OCI-LY7 (cell line): ENCODE results near the gene FAR1. TPM values are rescaled to one million over a fixed set of nuclear protein-coding genes. Genes with fewer than 3 reads are reported as not detected.

Source experiments
- BruUV-seq: library from RNA; stranded (reverse); fragments of 400-500 nt; replicated peaks from 2 replicates; lab custom pipeline; 2021; lab: Mats Ljungman, UMichigan
- CTCF ChIA-PET: fragments of 300-600 bp; sonication (Branson Sonifier 250); formaldehyde crosslinking; loops from one replicate; lab custom pipeline; 2022; ENCODE audit warnings: antibody characterized with exemption; ENCODE audit not compliant: unreplicated experiment; lab: Charles Lee
- POLR2A ChIA-PET: fragments of 300-600 bp; sonication (Branson Sonifier 250); formaldehyde crosslinking; loops from one replicate; lab custom pipeline; 2022; ENCODE audit warnings: antibody characterized with exemption; lab: Charles Lee
- DNase-seq: peaks from one replicate; pipeline ENCODE4 v3.0.0-alpha.2; 2015; ENCODE audit warnings: low spot score
- H2AFZ ChIP-seq: fragments of 200-600 bp; sonication (generic), shearing (Covaris generic); 2 replicates; pipeline ENCODE4 v1.6.1; 2014; ENCODE audit warnings: mild to moderate bottlenecking, antibody characterized with exemption, low read length, moderate library complexity
- H3K27ac ChIP-seq: fragments of 200-600 bp; sonication (generic); 2 replicates; pipeline ENCODE4 v1.5.1; 2014; ENCODE audit warnings: mixed run types, low read depth, mild to moderate bottlenecking, moderate library complexity, low read length, inconsistent platforms; ENCODE audit not compliant: poor library complexity, severe bottlenecking
- H3K36me3 ChIP-seq: fragments of 200-600 bp; sonication (generic); 2 replicates; pipeline ENCODE4 v1.6.1; 2014; ENCODE audit warnings: mild to moderate bottlenecking, antibody characterized with exemption, low read length, moderate library complexity, mixed read lengths; ENCODE audit not compliant: insufficient read depth
- H3K4me1 ChIP-seq: fragments of 200-600 bp; sonication (generic); 2 replicates; pipeline ENCODE4 v1.5.1; 2014; ENCODE audit warnings: mild to moderate bottlenecking, low read length; ENCODE audit not compliant: insufficient read depth, poor library complexity, severe bottlenecking
- H3K4me2 ChIP-seq: fragments of 200-600 bp; sonication (generic); 2 replicates; pipeline ENCODE4 v1.6.1; 2014; ENCODE audit warnings: mild to moderate bottlenecking, low read length
- H3K4me3 ChIP-seq: fragments of 200-600 bp; sonication (generic); 2 replicates; pipeline ENCODE4 v1.5.1; 2014; ENCODE audit warnings: mild to moderate bottlenecking, low read depth, low read length; ENCODE audit not compliant: poor library complexity, severe bottlenecking
- H3K79me2 ChIP-seq: fragments of 200-600 bp; sonication (generic); 2 replicates; pipeline ENCODE4 v1.6.1; 2016; ENCODE audit warnings: low read depth, mild to moderate bottlenecking, low read length, moderate library complexity, mixed read lengths; ENCODE audit not compliant: insufficient read depth
- H3K9me2 ChIP-seq: fragments of 200-600 bp; sonication (generic); 2 replicates; pipeline ENCODE4 v1.6.1; 2016; ENCODE audit warnings: mild to moderate bottlenecking, low read length, mixed read lengths; ENCODE audit not compliant: insufficient read depth
- H3K9me3 ChIP-seq: fragments of 200-600 bp; sonication (generic); 2 replicates; pipeline ENCODE4 v1.6.1; 2014; ENCODE audit warnings: mild to moderate bottlenecking, mixed run types, low read length, mixed read lengths
- H4K20me1 ChIP-seq: fragments of 200-600 bp; sonication (generic); 2 replicates; pipeline ENCODE4 v1.6.1; 2014; ENCODE audit warnings: mild to moderate bottlenecking, antibody characterized with exemption, low read length, moderate library complexity, mixed read lengths; ENCODE audit not compliant: insufficient read depth
- CTCF ChIP-seq: fragments of 200-600 bp; sonication (generic); conservative IDR thresholded peaks from 2 replicates; pipeline ENCODE4 v1.5.1; 2014; ENCODE audit warnings: mild to moderate bottlenecking, antibody characterized with exemption, low read length, moderate library complexity, mixed read lengths
- EZH2phosphoT487 ChIP-seq: fragments of 200-600 bp; sonication (generic); IDR thresholded peaks from 2 replicates; pipeline ENCODE4 v1.6.1; 2018; ENCODE audit warnings: low read depth, borderline replicate concordance, mild to moderate bottlenecking, mixed run types, antibody characterized with exemption, low read length, moderate library complexity, mixed read lengths
- intact Hi-C: fragments of 100-400 bp; cut with micrococcal nuclease; formaldehyde crosslinking; loops from one replicate; pipeline ENCODE4 v1.10.0; 2022; ENCODE audit not compliant: unreplicated experiment
- total RNA-seq, 2 experiments: library from RNA; depleted of rRNA in 1 of 2; stranded (reverse); fragments of >200 nt in 1 of 2; shearing (Covaris generic) in 1 of 2; gene quantifications; 2 replicates each; pipeline ENCODE4 v1.2.3, GENCODE V29; 2014 to 2022

The FAR1 gene
- total RNA-seq, 2 experiments from 2014 or later = 52.1 to 87.7 TPM

- no peaks in the 10 kb centered on the region for H3K79me2 ChIP-seq
- no TSS peak for BruUV-seq
- H3K4me2 ChIP-seq = no peak overlapping the region
- peaks cover 13% of the 10 kb centered on the region; the same call in 1 of the 2 replicates for H3K9me3 ChIP-seq
- H3K4me3 ChIP-seq = no peak overlapping the region
- TF ChIP-seq EZH2phosphoT487 (no peak), CTCF (no peak)
- intact Hi-C loops = loop anchor here (10.0 kb wide), 1 partner anchor 264 kb away; no protein-coding TSS in a partner anchor
- H3K9me2 ChIP-seq = no peaks in the 10 kb centered on the region
- H3K4me1 ChIP-seq = no peaks in the 10 kb centered on the region
- no peak overlapping the region for H2AFZ ChIP-seq
- no peaks in the 10 kb centered on the region for H3K36me3 ChIP-seq
- DNase-seq = no peak
- H3K27ac ChIP-seq = no peak overlapping the region
- no peaks in the 10 kb centered on the region for H4K20me1 ChIP-seq
- ChIA-PET CTCF (no interaction called here), POLR2A (interaction anchor here (1.1 kb wide), 1 partner anchor 25 kb away, joined by 3 read pairs; no protein-coding TSS in a partner anchor)
Observed at GRCh38 chr11:13661074-13661623, 7.3 kb upstream of the FAR1 start.

GRCh38 chr11:13663631-13664071, 4.8 kb upstream of the FAR1 start:
- intact Hi-C loops = loop anchor here (10.0 kb wide), 1 partner anchor 261 kb away; no protein-coding TSS in a partner anchor
- no peak overlapping the region for H3K4me3 ChIP-seq
- H3K36me3 ChIP-seq = no peaks in the 10 kb centered on the region
- H3K4me2 ChIP-seq = no peak overlapping the region
- no peak for DNase-seq
- no peak overlapping the region for H3K27ac ChIP-seq
- H3K9me3 ChIP-seq = peaks cover 12% of the 10 kb centered on the region; the same call in 1 of the 2 replicates
- no peaks in the 10 kb centered on the region for H3K79me2 ChIP-seq
- no peak for TF ChIP-seq EZH2phosphoT487
- no peak for TF ChIP-seq CTCF
- no peaks in the 10 kb centered on the region for H3K9me2 ChIP-seq
- ChIA-PET CTCF (no interaction called here), POLR2A (interaction anchor here (0.6 to 1.4 kb wide), 4 partner anchors 14 to 60 kb away, joined by 3 to 5 read pairs (median 4); no protein-coding TSS in a partner anchor)
- H2AFZ ChIP-seq = no peak overlapping the region
- peaks cover 14% of the 10 kb centered on the region for H3K4me1 ChIP-seq
- BruUV-seq = no TSS peak
- H4K20me1 ChIP-seq = no peaks in the 10 kb centered on the region

GRCh38 chr11:13664351-13664750, 4.1 kb upstream of the FAR1 start:
- ChIA-PET POLR2A (interaction anchor here (1.1 to 1.4 kb wide), 2 partner anchors 14 to 60 kb away, joined by 3 to 4 read pairs; no protein-coding TSS in a partner anchor), CTCF (no interaction called here)
- H3K79me2 ChIP-seq = peaks cover 4% of the 10 kb centered on the region
- no peak overlapping the region for H3K4me3 ChIP-seq
- H3K36me3 ChIP-seq = no peaks in the 10 kb centered on the region
- TF ChIP-seq EZH2phosphoT487 (no peak), CTCF (no peak)
- peaks cover 14% of the 10 kb centered on the region for H3K4me1 ChIP-seq
- intact Hi-C loops = loop anchor here (10.0 kb wide), 1 partner anchor 260 kb away; no protein-coding TSS in a partner anchor
- no peaks in the 10 kb centered on the region for H3K9me2 ChIP-seq
- no TSS peak for BruUV-seq
- no peak overlapping the region for H2AFZ ChIP-seq
- H4K20me1 ChIP-seq = peaks cover 3% of the 10 kb centered on the region; the same call in 1 of the 2 replicates
- H3K9me3 ChIP-seq = 0 out of 2 replicates have a peak, but pooled peaks cover 6% of the 10 kb centered on the region
- no peak overlapping the region for H3K4me2 ChIP-seq
- no peak overlapping the region for H3K27ac ChIP-seq
- DNase-seq = no peak
